SK-N-SH treated with all-trans-retinoic acid at 6 μM for 48 hours (cell line): Measurements from ENCODE around the gene MYO1F.

Source experiments
- ARNTL ChIP-seq: fragments of 450-650 bp; formaldehyde crosslinking; IDR thresholded peaks from 2 replicates; pipeline ENCODE4 v1.5.0; 2020; ENCODE audit warnings: low read depth, mild to moderate bottlenecking, moderate library complexity, borderline replicate concordance
- ZFP30 ChIP-seq: fragments of 450-650 bp; formaldehyde crosslinking; IDR thresholded peaks from 2 replicates; pipeline ENCODE4 v1.5.0; 2022; ENCODE audit warnings: mild to moderate bottlenecking, moderate library complexity

- no peak for TF ChIP-seq ZFP30 (CRISPR knock-in tag)
- no peak for TF ChIP-seq ARNTL (CRISPR knock-in tag)
Observed at GRCh38 chr19:8571006-8571411, 6.2 kb downstream of the MYO1F start.
